A172 (cell line): Measurements from ENCODE around the gene HOXA11. TPM values are rescaled to one million over a fixed set of nuclear protein-coding genes. Genes with fewer than 3 reads are reported as not detected.

ENCODE experiments used
- DNase-seq: peaks from one replicate; pipeline ENCODE4 v3.0.0-alpha.2; 2015; ENCODE audit warnings: low spot score
- total RNA-seq: library from RNA; depleted of rRNA; stranded (reverse); fragments of >200 nt; shearing (Covaris generic); gene quantifications from 2 replicates; pipeline ENCODE4 v1.2.3, GENCODE V29; 2014

Gene HOXA11
- total RNA-seq, 1 experiment from 2014 or later: 1.2 TPM

- no peak for DNase-seq
Measured at GRCh38 chr7:27180431-27181420, 4.3 kb downstream of the HOXA11 start.

- DNase-seq: no peak
Measured at GRCh38 chr7:27179503-27180430, 5.3 kb downstream of the HOXA11 start.

- DNase-seq: no peak
Measured at GRCh38 chr7:27179030-27179429, 6.0 kb downstream of the HOXA11 start.

GRCh38 chr7:27178366-27178765 is 6.7 kb downstream of the HOXA11 start:
- DNase-seq: no peak

GRCh38 chr7:27177795-27178320 is 7.2 kb downstream of the HOXA11 start:
- no peak for DNase-seq

GRCh38 chr7:27176962-27177794 is 7.9 kb downstream of the HOXA11 start:
- DNase-seq: no peak

- DNase-seq: no peak
Measured at GRCh38 chr7:27176524-27176845, 8.5 kb downstream of the HOXA11 start.

GRCh38 chr7:27175626-27176523 is 9.2 kb downstream of the HOXA11 start:
- DNase-seq: no peak

GRCh38 chr7:27174874-27175625 is 10.0 kb downstream of the HOXA11 start:
- DNase-seq: no peak

GRCh38 chr7:27173956-27174873 is 10.8 kb downstream of the HOXA11 start, which contains the start of gene HOXA10:
TSS of gene HOXA10 (minus strand) at chr7:27174320. CDS start at chr7:27174306, 14 bp downstream.
- no peak for DNase-seq

GRCh38 chr7:27173511-27173955 is 11.5 kb downstream of the HOXA11 start:
- no peak for DNase-seq

GRCh38 chr7:27172823-27173510 is 12.1 kb downstream of the HOXA11 start:
- DNase-seq: peak; percentile 77

GRCh38 chr7:27172315-27172774 is 12.7 kb downstream of the HOXA11 start:
- DNase-seq: peak; percentile 61

GRCh38 chr7:27171637-27172314 is 13.3 kb downstream of the HOXA11 start:
- DNase-seq: no peak

GRCh38 chr7:27171325-27171636 is 13.8 kb downstream of the HOXA11 start:
- no peak for DNase-seq

- DNase-seq: no peak
Measured at GRCh38 chr7:27170426-27171324, 14.4 kb downstream of the HOXA11 start.
